Liver (tissue), 3 donors: ENCODE results near the gene SH2B3.

Experiments
- CTCF ChIP-seq: fragments of 150-350 bp; IDR thresholded peaks from 2 replicates; pipeline ENCODE4 v1.5.1; 2017; ENCODE audit warnings: improper control_type of control experiment, low read depth, low read length; ENCODE audit not compliant: missing input control
- FOXA1 ChIP-seq: IDR thresholded peaks from 2 replicates; pipeline ENCODE4 v1.6.1; 2016; ENCODE audit warnings: antibody characterized with exemption
- FOXA2 ChIP-seq: IDR thresholded peaks from 2 replicates; pipeline ENCODE4 v1.6.1; 2016; ENCODE audit warnings: antibody characterized with exemption
- REST ChIP-seq: IDR thresholded peaks from 2 replicates; pipeline ENCODE4 v1.6.1; 2016; ENCODE audit warnings: antibody characterized with exemption, mild to moderate bottlenecking
- SP1 ChIP-seq: IDR thresholded peaks from 2 replicates; pipeline ENCODE4 v1.6.1; 2018; ENCODE audit warnings: antibody characterized with exemption, mild to moderate bottlenecking
- TAF1 ChIP-seq: conservative IDR thresholded peaks from 2 replicates; pipeline ENCODE4 v1.6.1; 2016; ENCODE audit warnings: antibody characterized with exemption, mild to moderate bottlenecking
- ZBTB33 ChIP-seq: IDR thresholded peaks from 2 replicates; pipeline ENCODE4 v1.6.1; 2016; ENCODE audit warnings: antibody characterized with exemption
- donor health status: healthy.
- donor health status: healthy.

- TF ChIP-seq FOXA1 = no peak
- TF ChIP-seq SP1 = no peak
- no peak for TF ChIP-seq CTCF
- no peak for TF ChIP-seq TAF1
- TF ChIP-seq FOXA2 = no peak
- no peak for TF ChIP-seq ZBTB33
- no peak for TF ChIP-seq REST
Observed at GRCh38 chr12:111488271-111488670, 82.5 kb downstream of the SH2B3 start.
